H1 (cell line): ENCODE results near the gene MYO18A.

Source experiments
- EZH2 ChIP-seq: fragments of 200-600 bp; sonication (generic); IDR thresholded peaks from 2 replicates; pipeline ENCODE4 v1.7.1; 2012; ENCODE audit warnings: low read depth, mild to moderate bottlenecking, moderate library complexity, low read length, inconsistent platforms; ENCODE audit not compliant: severe bottlenecking
- FOSL1 ChIP-seq: IDR thresholded peaks from 2 replicates; pipeline ENCODE4 v1.6.1; 2011; ENCODE audit warnings: mild to moderate bottlenecking, low read depth, low read length, moderate library complexity; ENCODE audit not compliant: insufficient read depth
- GABPA ChIP-seq: IDR thresholded peaks from 2 replicates; pipeline ENCODE4 v1.6.1; 2011; ENCODE audit warnings: mild to moderate bottlenecking, low read length, moderate library complexity, borderline replicate concordance; ENCODE audit not compliant: insufficient read depth
- KDM1A ChIP-seq: fragments of 200-600, 300-600 bp; sonication (generic); IDR thresholded peaks from 2 replicates; pipeline ENCODE4 v1.7.1; 2016; ENCODE audit warnings: mild to moderate bottlenecking, low read length, borderline replicate concordance
- POLR2A ChIP-seq, 2 experiments: IDR thresholded peaks; 1 replicate in 1 of 2; 2 replicates in 1 of 2; pipeline ENCODE4 v1.6.1; 2011; ENCODE audit warnings: low read depth in 2 of 2, low read length in 2 of 2, mild to moderate bottlenecking in 2 of 2; ENCODE audit errors: control extremely low read depth in 1 of 2
- RAD21 ChIP-seq, 2 experiments: IDR thresholded peaks in 1 of 2; conservative IDR thresholded peaks in 1 of 2; 2 replicates each; pipeline ENCODE4 v1.6.1; 2011; ENCODE audit warnings: low read depth in 2 of 2, low read length in 2 of 2, improper control_type of control experiment in 1 of 2, inconsistent platforms in 1 of 2, mild to moderate bottlenecking in 1 of 2, moderate library complexity in 1 of 2
- RNF2 ChIP-seq: fragments of 200-900, 300-1000 bp; sonication (generic); IDR thresholded peaks from 2 replicates; pipeline ENCODE4 v1.7.1; 2016; ENCODE audit warnings: borderline replicate concordance, low read depth, mild to moderate bottlenecking, antibody characterized with exemption, low read length; ENCODE audit not compliant: poor library complexity, severe bottlenecking; ENCODE audit errors: missing control alignments
- TF ChIP-seq, protein P1 (sequence below), 3 experiments: IDR thresholded peaks; 1 replicate in 2 of 3; 2 replicates in 1 of 3; pipeline versions ENCODE4 v1.5.1 to v1.6.1; 2011; ENCODE audit warnings: low read length in 3 of 3, mild to moderate bottlenecking in 3 of 3, inconsistent platforms in 2 of 3, low read depth in 1 of 3, moderate library complexity in 1 of 3; ENCODE audit not compliant: insufficient read depth in 1 of 3; ENCODE audit errors: control extremely low read depth in 1 of 3

DNA sequence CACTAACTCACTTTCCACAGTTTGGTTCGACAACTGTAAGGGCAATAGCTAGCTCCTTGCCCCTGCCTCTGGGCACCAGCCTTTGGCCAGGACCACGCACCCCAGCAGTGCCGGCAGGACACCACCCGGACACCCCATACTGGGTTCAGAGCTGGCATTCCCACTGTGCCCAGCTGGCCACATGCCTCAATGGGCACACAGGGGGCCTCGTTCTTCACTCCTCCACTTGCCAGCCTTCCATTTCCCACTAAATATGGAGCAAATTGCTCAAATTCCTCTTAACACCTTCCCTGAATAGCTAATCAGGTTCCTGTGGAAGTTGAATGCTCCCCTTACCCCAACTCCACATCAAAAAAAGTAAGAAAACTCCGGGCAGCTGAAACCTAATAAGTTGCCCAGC, 84.8 kb downstream of the MYO18A start:
- TF ChIP-seq KDM1A = no peak
- TF ChIP-seq, protein P1, sequence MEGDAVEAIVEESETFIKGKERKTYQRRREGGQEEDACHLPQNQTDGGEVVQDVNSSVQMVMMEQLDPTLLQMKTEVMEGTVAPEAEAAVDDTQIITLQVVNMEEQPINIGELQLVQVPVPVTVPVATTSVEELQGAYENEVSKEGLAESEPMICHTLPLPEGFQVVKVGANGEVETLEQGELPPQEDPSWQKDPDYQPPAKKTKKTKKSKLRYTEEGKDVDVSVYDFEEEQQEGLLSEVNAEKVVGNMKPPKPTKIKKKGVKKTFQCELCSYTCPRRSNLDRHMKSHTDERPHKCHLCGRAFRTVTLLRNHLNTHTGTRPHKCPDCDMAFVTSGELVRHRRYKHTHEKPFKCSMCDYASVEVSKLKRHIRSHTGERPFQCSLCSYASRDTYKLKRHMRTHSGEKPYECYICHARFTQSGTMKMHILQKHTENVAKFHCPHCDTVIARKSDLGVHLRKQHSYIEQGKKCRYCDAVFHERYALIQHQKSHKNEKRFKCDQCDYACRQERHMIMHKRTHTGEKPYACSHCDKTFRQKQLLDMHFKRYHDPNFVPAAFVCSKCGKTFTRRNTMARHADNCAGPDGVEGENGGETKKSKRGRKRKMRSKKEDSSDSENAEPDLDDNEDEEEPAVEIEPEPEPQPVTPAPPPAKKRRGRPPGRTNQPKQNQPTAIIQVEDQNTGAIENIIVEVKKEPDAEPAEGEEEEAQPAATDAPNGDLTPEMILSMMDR (IDR thresholded peaks at IDR 0.05; ENCODE audit: control extremely low read depth in 1 of 3, insufficient read depth in 1 of 3, low read depth in 1 of 3, low read length in 3 of 3) = no peak
- TF ChIP-seq FOSL1 = no peak
- no peak for TF ChIP-seq POLR2A (IDR thresholded peaks at IDR 0.05; ENCODE audit: control extremely low read depth in 1 of 2, low read depth in 2 of 2, low read length in 2 of 2)
- TF ChIP-seq RAD21 (IDR thresholded peaks at IDR 0.05 in 1 of 2, conservative IDR thresholded peaks at IDR 0.05 in 1 of 2; ENCODE audit: low read depth in 2 of 2, low read length in 2 of 2) = no peak
- TF ChIP-seq GABPA = no peak
- TF ChIP-seq RNF2 = no peak
- no peak for TF ChIP-seq EZH2
